Vagina (tissue), 2 donors: ENCODE results near the gene FPR2. TPM values are rescaled to one million over a fixed set of nuclear protein-coding genes. Genes with fewer than 3 reads are reported as not detected.

Experiments
- DNase-seq, 2 donors: peaks; one replicate each; pipeline ENCODE4 v3.0.0-alpha.2; 2017; ENCODE audit errors: extremely low spot score in 2 of 2
- H3K27ac ChIP-seq: fragments of 200-600 bp; sonication (generic); one replicate; pipeline ENCODE4 v1.5.1; 2019
- H3K27me3 ChIP-seq: fragments of 200-600 bp; sonication (generic); one replicate; pipeline ENCODE4 v1.5.1; 2019
- H3K36me3 ChIP-seq, 2 donors: fragments of 200-600 bp; sonication (generic); one replicate each; pipeline ENCODE4 v1.5.1; 2017 to 2019
- H3K4me1 ChIP-seq: fragments of 200-600 bp; sonication (generic); one replicate; pipeline ENCODE4 v1.5.1; 2019
- H3K4me3 ChIP-seq, 2 donors: fragments of 200-600 bp; sonication (generic); 1 replicate in 1 of 2; 2 replicates in 1 of 2; pipeline ENCODE4 v1.5.1; 2016 to 2019
- H3K9me3 ChIP-seq: fragments of 200-600 bp; sonication (generic); one replicate; pipeline ENCODE4 v1.5.1; 2019
- POLR2A ChIP-seq, 2 donors: fragments of 450-650 bp; IDR thresholded peaks; one replicate each; pipeline ENCODE4 v1.6.1; 2017; ENCODE audit warnings: antibody characterized with exemption in 2 of 2, mild to moderate bottlenecking in 2 of 2, moderate library complexity in 2 of 2
- POLR2AphosphoS5 ChIP-seq, 2 donors: sonication (generic); formaldehyde crosslinking; IDR thresholded peaks; one replicate each; pipeline ENCODE4 v1.9.0; 2017; ENCODE audit warnings: antibody characterized with exemption in 2 of 2, mild to moderate bottlenecking in 2 of 2, low read depth in 1 of 2; ENCODE audit not compliant: insufficient read depth in 1 of 2
- intact Hi-C: fragments of 100-400 bp; cut with DNase I; formaldehyde crosslinking; loops from one replicate; pipeline ENCODE4 v1.15.1; 2023
- total RNA-seq: library from RNA; depleted of rRNA; stranded (reverse); fragments of >200 nt; gene quantifications from one replicate; pipeline ENCODE4 v1.2.3, GENCODE V29; 2016
- TF ChIP-seq, protein P1 (sequence below), 3 experiments: fragments of 450-650 bp in 2 of 3; fragments of 200-600 bp in 1 of 3; sonication (generic) in 1 of 3; IDR thresholded peaks; one replicate each; pipeline ENCODE4 v1.5.1; 2017 to 2019; ENCODE audit warnings: antibody characterized with exemption in 3 of 3, mild to moderate bottlenecking in 2 of 3, moderate library complexity in 2 of 3

FPR2 gene
- total RNA-seq, 1 donor from 2014 or later = not detected

DNA sequence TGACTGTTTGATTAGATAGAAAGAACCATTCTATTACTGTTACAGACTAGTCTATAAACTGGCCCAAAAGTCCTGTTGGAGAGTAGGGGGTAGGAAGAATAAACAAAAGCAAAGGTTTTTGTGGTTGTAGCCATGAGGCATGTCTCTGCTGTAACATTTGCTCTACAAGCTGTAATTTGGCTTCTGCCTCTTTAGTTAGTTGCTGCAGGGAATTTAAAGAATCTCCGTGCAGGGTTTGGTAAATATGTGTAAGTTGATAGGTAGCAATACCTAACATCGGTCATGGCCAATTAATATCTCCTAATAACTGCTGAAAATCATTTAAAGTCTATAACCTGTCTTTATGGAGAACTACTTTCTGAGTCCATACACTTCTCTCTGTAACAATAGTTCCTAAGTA is 46.9 kb downstream of the FPR2 start:
- Histone ChIP-seq H3K27me3 (no peaks in the 10 kb centered on the region), H3K9me3 (no peaks in the 10 kb centered on the region), H3K36me3 (no peaks in the 10 kb centered on the region), H3K27ac (no peak overlapping the region), H3K4me3 (no peak overlapping the region), H3K4me1 (peaks cover 9% of the 10 kb centered on the region)
- TF ChIP-seq, protein P1, sequence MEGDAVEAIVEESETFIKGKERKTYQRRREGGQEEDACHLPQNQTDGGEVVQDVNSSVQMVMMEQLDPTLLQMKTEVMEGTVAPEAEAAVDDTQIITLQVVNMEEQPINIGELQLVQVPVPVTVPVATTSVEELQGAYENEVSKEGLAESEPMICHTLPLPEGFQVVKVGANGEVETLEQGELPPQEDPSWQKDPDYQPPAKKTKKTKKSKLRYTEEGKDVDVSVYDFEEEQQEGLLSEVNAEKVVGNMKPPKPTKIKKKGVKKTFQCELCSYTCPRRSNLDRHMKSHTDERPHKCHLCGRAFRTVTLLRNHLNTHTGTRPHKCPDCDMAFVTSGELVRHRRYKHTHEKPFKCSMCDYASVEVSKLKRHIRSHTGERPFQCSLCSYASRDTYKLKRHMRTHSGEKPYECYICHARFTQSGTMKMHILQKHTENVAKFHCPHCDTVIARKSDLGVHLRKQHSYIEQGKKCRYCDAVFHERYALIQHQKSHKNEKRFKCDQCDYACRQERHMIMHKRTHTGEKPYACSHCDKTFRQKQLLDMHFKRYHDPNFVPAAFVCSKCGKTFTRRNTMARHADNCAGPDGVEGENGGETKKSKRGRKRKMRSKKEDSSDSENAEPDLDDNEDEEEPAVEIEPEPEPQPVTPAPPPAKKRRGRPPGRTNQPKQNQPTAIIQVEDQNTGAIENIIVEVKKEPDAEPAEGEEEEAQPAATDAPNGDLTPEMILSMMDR (IDR thresholded peaks at IDR 0.05) = no peak
- DNase-seq = no peak
- intact Hi-C loops = no loop called here

DNA sequence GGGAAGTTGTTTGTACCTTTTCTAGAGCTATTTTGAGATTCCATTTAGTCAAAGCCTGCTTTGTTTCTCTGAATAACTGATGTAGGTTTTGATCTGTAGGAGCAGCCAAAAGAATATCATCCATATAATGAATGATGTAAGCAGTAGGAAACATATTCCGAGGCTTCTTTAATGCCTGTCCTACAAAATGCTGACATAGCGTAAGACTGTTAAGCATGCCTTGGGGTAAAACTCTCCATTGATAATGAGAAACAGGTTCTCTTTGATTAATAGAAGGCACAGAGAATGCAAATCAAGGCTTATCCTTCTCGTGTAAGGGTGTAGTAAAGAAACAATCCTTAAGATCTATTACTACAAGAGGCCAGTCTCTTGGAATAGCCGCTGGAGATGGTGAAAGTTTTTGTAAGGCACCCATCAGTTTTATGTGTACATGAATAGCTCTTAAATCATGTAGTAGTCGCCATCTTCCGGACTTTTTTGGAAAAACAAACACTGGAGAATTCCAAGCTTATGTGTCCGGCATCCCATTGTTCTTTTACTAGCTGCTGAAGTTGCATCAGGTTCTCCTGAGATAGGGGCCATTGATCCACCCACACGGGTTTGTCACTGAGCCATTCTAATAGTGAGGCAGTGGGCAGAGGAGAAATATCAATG is 47.5 kb downstream of the FPR2 start:
- H3K4me1 ChIP-seq = peaks cover 9% of the 10 kb centered on the region
- no peaks in the 10 kb centered on the region for H3K9me3 ChIP-seq
- TF ChIP-seq POLR2A (IDR thresholded peaks at IDR 0.05) (no peak), POLR2AphosphoS5 (IDR thresholded peaks at IDR 0.05; ENCODE audit: insufficient read depth in 1 of 2, low read depth in 1 of 2) (no peak)
- TF ChIP-seq, protein P1 (IDR thresholded peaks at IDR 0.05) = no peak
- no peaks in the 10 kb centered on the region for H3K27me3 ChIP-seq
- H3K36me3 ChIP-seq = no peaks in the 10 kb centered on the region
- H3K27ac ChIP-seq = no peak overlapping the region
- intact Hi-C loops = no loop called here
- DNase-seq = no peak
- H3K4me3 ChIP-seq = no peak overlapping the region

GRCh38 chr19:51809787-51810186 is 48.8 kb downstream of the FPR2 start:
- Histone ChIP-seq H3K4me3 (no peak overlapping the region), H3K36me3 (no peaks in the 10 kb centered on the region), H3K27me3 (no peaks in the 10 kb centered on the region), H3K27ac (no peak overlapping the region), H3K9me3 (no peaks in the 10 kb centered on the region), H3K4me1 (peaks cover 9% of the 10 kb centered on the region)
- TF ChIP-seq, protein P1 (IDR thresholded peaks at IDR 0.05) = no peak
- TF ChIP-seq POLR2AphosphoS5 (IDR thresholded peaks at IDR 0.05; ENCODE audit: insufficient read depth in 1 of 2, low read depth in 1 of 2) (no peak), POLR2A (IDR thresholded peaks at IDR 0.05) (no peak)
- intact Hi-C loops = no loop called here
- no peak for DNase-seq

GRCh38 chr19:51810223-51810622 is 49.2 kb downstream of the FPR2 start:
- TF ChIP-seq POLR2AphosphoS5 (IDR thresholded peaks at IDR 0.05; ENCODE audit: insufficient read depth in 1 of 2, low read depth in 1 of 2) = no peak
- no peaks in the 10 kb centered on the region for H3K9me3 ChIP-seq
- H3K4me1 ChIP-seq = peaks cover 9% of the 10 kb centered on the region
- H3K36me3 ChIP-seq = no peaks in the 10 kb centered on the region
- H3K27me3 ChIP-seq = no peaks in the 10 kb centered on the region
- no peak overlapping the region for H3K4me3 ChIP-seq
- no peak overlapping the region for H3K27ac ChIP-seq
- DNase-seq = no peak
- intact Hi-C loops = no loop called here

DNA sequence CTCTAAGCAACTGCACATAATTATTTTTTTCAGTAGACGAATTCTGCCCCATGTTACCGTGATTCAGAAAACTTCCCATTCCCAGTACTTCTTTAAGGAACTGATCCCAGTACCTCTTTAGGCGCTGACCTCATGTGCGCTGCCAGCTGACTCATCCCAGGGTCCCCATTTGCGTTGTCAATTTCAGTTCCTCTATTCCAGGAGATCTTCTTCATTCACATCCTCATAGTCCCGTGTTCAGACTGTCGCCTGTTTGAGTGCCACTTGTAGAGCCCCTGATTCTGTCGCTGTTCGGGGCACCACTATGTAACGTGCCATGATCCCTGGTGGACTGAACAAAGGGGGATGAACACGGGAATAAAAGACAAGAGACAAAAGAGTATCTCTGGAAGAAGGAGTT is 50.4 kb downstream of the FPR2 start:
- H3K27me3 ChIP-seq = no peaks in the 10 kb centered on the region
- intact Hi-C loops = no loop called here
- no peaks in the 10 kb centered on the region for H3K9me3 ChIP-seq
- no peaks in the 10 kb centered on the region for H3K36me3 ChIP-seq
- H3K27ac ChIP-seq = no peak overlapping the region
- H3K4me1 ChIP-seq = peaks cover 9% of the 10 kb centered on the region
- no peak overlapping the region for H3K4me3 ChIP-seq
- TF ChIP-seq POLR2A (IDR thresholded peaks at IDR 0.05) = no peak
- TF ChIP-seq, protein P1 (IDR thresholded peaks at IDR 0.05) = no peak
- no peak for TF ChIP-seq POLR2AphosphoS5 (IDR thresholded peaks at IDR 0.05; ENCODE audit: insufficient read depth in 1 of 2, low read depth in 1 of 2)
- DNase-seq = no peak
